SK-N-SH (cell line): Measurements from ENCODE around the gene UMOD.

Experiments
- CHD2 ChIP-seq: fragments of 150-350 bp; IDR thresholded peaks from 2 replicates; pipeline ENCODE4 v1.6.1; 2018; ENCODE audit warnings: low read length; ENCODE audit not compliant: partially characterized antibody
- EP300 ChIP-seq, 2 experiments: IDR thresholded peaks; 2 replicates each; pipeline versions ENCODE4 v1.4.0 to v1.6.1; 2012; ENCODE audit warnings: borderline replicate concordance in 1 of 2, low read depth in 1 of 2, low read length in 1 of 2
- FOSL2 ChIP-seq: IDR thresholded peaks from 2 replicates; pipeline ENCODE4 v1.4.0; 2012; ENCODE audit warnings: low read depth, mild to moderate bottlenecking, moderate library complexity, borderline replicate concordance
- FOXM1 ChIP-seq: IDR thresholded peaks from 2 replicates; pipeline ENCODE4 v1.4.0; 2012; ENCODE audit warnings: low read depth, mild to moderate bottlenecking
- GATA2 ChIP-seq: sonication (generic); formaldehyde crosslinking; IDR thresholded peaks from 2 replicates; pipeline ENCODE4 v1.5.0; 2020; ENCODE audit warnings: mild to moderate bottlenecking, missing genetic modification reagents
- MXI1 ChIP-seq: IDR thresholded peaks from 2 replicates; pipeline ENCODE4 v1.6.1; 2012; ENCODE audit warnings: mild to moderate bottlenecking, low read depth, low read length, improper control_type of control experiment
- NRF1 ChIP-seq: IDR thresholded peaks from 2 replicates; pipeline ENCODE4 v1.6.1; 2012; ENCODE audit warnings: low read depth, mild to moderate bottlenecking, low read length
- SIN3A ChIP-seq: IDR thresholded peaks from 2 replicates; pipeline ENCODE4 v1.6.1; 2012; ENCODE audit warnings: low read depth, mild to moderate bottlenecking, low read length, moderate library complexity, borderline replicate concordance
- USF1 ChIP-seq: IDR thresholded peaks from 2 replicates; pipeline ENCODE4 v1.4.0; 2012; ENCODE audit warnings: low read depth, borderline replicate concordance
- TF ChIP-seq, protein P1 (sequence below): fragments of 200-600 bp; sonication (generic); IDR thresholded peaks from 2 replicates; pipeline ENCODE4 v1.6.1; 2017; ENCODE audit warnings: antibody characterized with exemption, mild to moderate bottlenecking, moderate library complexity
- TF ChIP-seq, protein P2 (sequence below): IDR thresholded peaks from 2 replicates; pipeline ENCODE4 v1.4.0; 2012; ENCODE audit warnings: low read depth, borderline replicate concordance

GRCh38 chr16:20327444-20328041 is 25.0 kb downstream of the UMOD start, which contains the start of gene GP2:
- TF ChIP-seq, protein P1, sequence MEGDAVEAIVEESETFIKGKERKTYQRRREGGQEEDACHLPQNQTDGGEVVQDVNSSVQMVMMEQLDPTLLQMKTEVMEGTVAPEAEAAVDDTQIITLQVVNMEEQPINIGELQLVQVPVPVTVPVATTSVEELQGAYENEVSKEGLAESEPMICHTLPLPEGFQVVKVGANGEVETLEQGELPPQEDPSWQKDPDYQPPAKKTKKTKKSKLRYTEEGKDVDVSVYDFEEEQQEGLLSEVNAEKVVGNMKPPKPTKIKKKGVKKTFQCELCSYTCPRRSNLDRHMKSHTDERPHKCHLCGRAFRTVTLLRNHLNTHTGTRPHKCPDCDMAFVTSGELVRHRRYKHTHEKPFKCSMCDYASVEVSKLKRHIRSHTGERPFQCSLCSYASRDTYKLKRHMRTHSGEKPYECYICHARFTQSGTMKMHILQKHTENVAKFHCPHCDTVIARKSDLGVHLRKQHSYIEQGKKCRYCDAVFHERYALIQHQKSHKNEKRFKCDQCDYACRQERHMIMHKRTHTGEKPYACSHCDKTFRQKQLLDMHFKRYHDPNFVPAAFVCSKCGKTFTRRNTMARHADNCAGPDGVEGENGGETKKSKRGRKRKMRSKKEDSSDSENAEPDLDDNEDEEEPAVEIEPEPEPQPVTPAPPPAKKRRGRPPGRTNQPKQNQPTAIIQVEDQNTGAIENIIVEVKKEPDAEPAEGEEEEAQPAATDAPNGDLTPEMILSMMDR: no peak
- TF ChIP-seq USF1 (no peak), NRF1 (no peak), FOSL2 (no peak), FOXM1 (no peak), SIN3A (no peak), EP300 (IDR thresholded peaks at IDR 0.05; ENCODE audit: borderline replicate concordance in 1 of 2, low read depth in 1 of 2, low read length in 1 of 2) (no peak), CHD2 (no peak), MXI1 (no peak), GATA2 (CRISPR knock-in tag) (no peak)
- TF ChIP-seq, protein P2, sequence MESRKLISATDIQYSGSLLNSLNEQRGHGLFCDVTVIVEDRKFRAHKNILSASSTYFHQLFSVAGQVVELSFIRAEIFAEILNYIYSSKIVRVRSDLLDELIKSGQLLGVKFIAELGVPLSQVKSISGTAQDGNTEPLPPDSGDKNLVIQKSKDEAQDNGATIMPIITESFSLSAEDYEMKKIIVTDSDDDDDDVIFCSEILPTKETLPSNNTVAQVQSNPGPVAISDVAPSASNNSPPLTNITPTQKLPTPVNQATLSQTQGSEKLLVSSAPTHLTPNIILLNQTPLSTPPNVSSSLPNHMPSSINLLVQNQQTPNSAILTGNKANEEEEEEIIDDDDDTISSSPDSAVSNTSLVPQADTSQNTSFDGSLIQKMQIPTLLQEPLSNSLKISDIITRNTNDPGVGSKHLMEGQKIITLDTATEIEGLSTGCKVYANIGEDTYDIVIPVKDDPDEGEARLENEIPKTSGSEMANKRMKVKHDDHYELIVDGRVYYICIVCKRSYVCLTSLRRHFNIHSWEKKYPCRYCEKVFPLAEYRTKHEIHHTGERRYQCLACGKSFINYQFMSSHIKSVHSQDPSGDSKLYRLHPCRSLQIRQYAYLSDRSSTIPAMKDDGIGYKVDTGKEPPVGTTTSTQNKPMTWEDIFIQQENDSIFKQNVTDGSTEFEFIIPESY: no peak
